OCI-LY3 (cell line): ENCODE data around the gene SLN.

Experiments
- H2AFZ ChIP-seq: fragments of 200-600, 300-600 bp; shearing (Covaris generic); 2 replicates; pipeline ENCODE4 v1.6.0; 2014; ENCODE audit warnings: antibody characterized with exemption, low read depth, low read length
- H3K27ac ChIP-seq: fragments of 200-600, 300-600 bp; sonication (generic); 2 replicates; pipeline ENCODE4 v1.5.1; 2014; ENCODE audit warnings: mild to moderate bottlenecking, low read length, moderate library complexity, mixed read lengths
- H3K27me3 ChIP-seq: fragments of 200-600, 300-600 bp; sonication (generic); 2 replicates; pipeline ENCODE4 v1.6.1; 2014; ENCODE audit warnings: low read depth, low read length, mixed read lengths
- H3K36me3 ChIP-seq: fragments of 200-600, 300-600 bp; sonication (generic); replicated peaks from 2 replicates; pipeline ENCODE3; 2014; ENCODE audit warnings: low read depth, low read length, mixed read lengths
- H3K4me1 ChIP-seq: fragments of 300-600, 200-600 bp; sonication (generic); 2 replicates; pipeline ENCODE4 v1.6.1; 2014; ENCODE audit warnings: low read length, mixed read lengths
- H3K4me2 ChIP-seq: fragments of 200-600, 300-600 bp; sonication (generic); 2 replicates; pipeline ENCODE4 v1.6.1; 2014; ENCODE audit warnings: low read length, mixed read lengths
- H3K4me3 ChIP-seq: fragments of 300-600, 200-600 bp; sonication (generic); 2 replicates; pipeline ENCODE4 v1.5.1; 2014; ENCODE audit warnings: antibody characterized with exemption, mild to moderate bottlenecking, low read length, moderate library complexity
- H3K79me2 ChIP-seq: fragments of 300-600, 200-600 bp; shearing (Covaris generic); 2 replicates; pipeline ENCODE4 v1.6.1; 2014; ENCODE audit warnings: mild to moderate bottlenecking, low read length, mixed read lengths
- H3K9ac ChIP-seq: fragments of 300-600, 200-600 bp; shearing (Covaris generic); 2 replicates; pipeline ENCODE4 v1.6.0; 2014; ENCODE audit warnings: mild to moderate bottlenecking, low read length, moderate library complexity
- H3K9me3 ChIP-seq: fragments of 200-600, 300-600 bp; shearing (Covaris generic); 2 replicates; pipeline ENCODE4 v1.6.1; 2014; ENCODE audit warnings: low read length, mixed read lengths; ENCODE audit not compliant: insufficient read depth
- H4K20me1 ChIP-seq: fragments of 200-600, 300-600 bp; sonication (generic); 2 replicates; pipeline ENCODE4 v1.6.1; 2016; ENCODE audit warnings: low read length, mixed read lengths; ENCODE audit not compliant: insufficient read depth
- CTCF ChIP-seq: fragments of 200-600, 300-600 bp; sonication (generic); IDR thresholded peaks from 2 replicates; pipeline ENCODE4 v1.5.1; 2014; ENCODE audit warnings: antibody characterized with exemption, low read length, low read depth
- EZH2phosphoT487 ChIP-seq: fragments of 200-600 bp; shearing (Covaris generic); IDR thresholded peaks from 2 replicates; pipeline ENCODE4 v1.6.1; 2018; ENCODE audit warnings: antibody characterized with exemption, mixed run types, low read depth

SLN gene

GRCh38 chr11:107720303-107720774, 8.5 kb upstream of the SLN start:
- Histone ChIP-seq H3K36me3 (no peaks in the 10 kb centered on the region), H3K27me3 (no peaks in the 10 kb centered on the region), H3K4me1 (no peaks in the 10 kb centered on the region), H2AFZ (no peak overlapping the region), H3K27ac (no peak overlapping the region), H3K4me3 (no peak overlapping the region), H3K9me3 (no peaks in the 10 kb centered on the region), H3K4me2 (no peak overlapping the region), H4K20me1 (no peaks in the 10 kb centered on the region), H3K9ac (no peak overlapping the region), H3K79me2 (no peaks in the 10 kb centered on the region)
- TF ChIP-seq CTCF = no peak
- no peak for TF ChIP-seq EZH2phosphoT487

GRCh38 chr11:107719557-107720302, 7.9 kb upstream of the SLN start:
- H3K9me3 ChIP-seq = no peaks in the 10 kb centered on the region
- H3K79me2 ChIP-seq = no peaks in the 10 kb centered on the region
- H4K20me1 ChIP-seq = no peaks in the 10 kb centered on the region
- H3K27me3 ChIP-seq = no peaks in the 10 kb centered on the region
- H3K9ac ChIP-seq = no peak overlapping the region
- H2AFZ ChIP-seq = no peak overlapping the region
- H3K36me3 ChIP-seq = no peaks in the 10 kb centered on the region
- H3K4me3 ChIP-seq = no peak overlapping the region
- H3K27ac ChIP-seq = no peak overlapping the region
- TF ChIP-seq EZH2phosphoT487 = no peak
- TF ChIP-seq CTCF = no peak
- H3K4me1 ChIP-seq = no peaks in the 10 kb centered on the region
- H3K4me2 ChIP-seq = no peak overlapping the region

- H3K9ac ChIP-seq = no peak overlapping the region
- H2AFZ ChIP-seq = no peak overlapping the region
- no peaks in the 10 kb centered on the region for H4K20me1 ChIP-seq
- TF ChIP-seq CTCF (no peak), EZH2phosphoT487 (no peak)
- no peaks in the 10 kb centered on the region for H3K9me3 ChIP-seq
- H3K27me3 ChIP-seq = no peaks in the 10 kb centered on the region
- H3K4me3 ChIP-seq = no peak overlapping the region
- H3K4me1 ChIP-seq = no peaks in the 10 kb centered on the region
- H3K27ac ChIP-seq = no peak overlapping the region
- no peaks in the 10 kb centered on the region for H3K36me3 ChIP-seq
- no peak overlapping the region for H3K4me2 ChIP-seq
- H3K79me2 ChIP-seq = no peaks in the 10 kb centered on the region
Measured at GRCh38 chr11:107719073-107719472, 7.2 kb upstream of the SLN start.

GRCh38 chr11:107716884-107717532, 5.2 kb upstream of the SLN start:
- no peaks in the 10 kb centered on the region for H3K36me3 ChIP-seq
- TF ChIP-seq CTCF (no peak), EZH2phosphoT487 (no peak)
- no peaks in the 10 kb centered on the region for H3K27me3 ChIP-seq
- H3K79me2 ChIP-seq = no peaks in the 10 kb centered on the region
- H3K27ac ChIP-seq = no peak overlapping the region
- no peak overlapping the region for H2AFZ ChIP-seq
- H3K9ac ChIP-seq = no peak overlapping the region
- no peak overlapping the region for H3K4me3 ChIP-seq
- peaks cover 6% of the 10 kb centered on the region for H3K4me1 ChIP-seq
- no peaks in the 10 kb centered on the region for H4K20me1 ChIP-seq
- no peak overlapping the region for H3K4me2 ChIP-seq
- H3K9me3 ChIP-seq = no peaks in the 10 kb centered on the region
